ENCODE data around the gene CRABP1.

CRABP1 gene

GRCh38 chr15:78350058-78350457, 9.9 kb downstream of the CRABP1 start:
- ChIA-PET CTCF (interaction anchor here (1.5 kb wide), 1 partner anchor 19 kb away, joined by 3 read pairs; no protein-coding TSS in a partner anchor), POLR2A (no interaction called here)
- DNase-seq (ENCODE audit: extremely low spot score): no peak
- no peak for TF ChIP-seq CTCF (IDR thresholded peaks at IDR 0.05; ENCODE audit: control extremely low read depth, extremely low read depth, low read depth, missing control alignments)

GRCh38 chr15:78351539-78351938, 11.4 kb downstream of the CRABP1 start:
- POLR2A ChIA-PET: no interaction called here

GRCh38 chr15:78353093-78353492, 12.9 kb downstream of the CRABP1 start:
- ChIA-PET POLR2A (no interaction called here), CTCF (interaction anchor here (1.0 kb wide), 1 partner anchor 71 kb away, joined by 3 read pairs; no protein-coding TSS in a partner anchor)
- DNase-seq (ENCODE audit: extremely low spot score): no peak
- TF ChIP-seq CTCF (IDR thresholded peaks at IDR 0.05; ENCODE audit: control extremely low read depth, extremely low read depth, low read depth, missing control alignments): no peak

More at GRCh38 chr15:78351539-78351938, 11.4 kb downstream of the CRABP1 start:
- no peak for DNase-seq (ENCODE audit: extremely low spot score)
- no peak for TF ChIP-seq CTCF (IDR thresholded peaks at IDR 0.05; ENCODE audit: control extremely low read depth, extremely low read depth, low read depth, missing control alignments)
- CTCF ChIA-PET: no interaction called here

- no peak for TF ChIP-seq CTCF (IDR thresholded peaks at IDR 0.05; ENCODE audit: control extremely low read depth, extremely low read depth, low read depth, missing control alignments)
- DNase-seq (ENCODE audit: extremely low spot score): no peak
- POLR2A ChIA-PET: no interaction called here
- CTCF ChIA-PET: no interaction called here
These were observed 15.0 kb downstream of the CRABP1 start for GRCh38 chr15:78355177-78355576.

- no peak for DNase-seq (ENCODE audit: extremely low spot score)
- no peak for TF ChIP-seq CTCF (IDR thresholded peaks at IDR 0.05; ENCODE audit: control extremely low read depth, extremely low read depth, low read depth, missing control alignments)
- POLR2A ChIA-PET: no interaction called here
- CTCF ChIA-PET: no interaction called here
These were observed 18.1 kb downstream of the CRABP1 start for GRCh38 chr15:78358102-78358870.

GRCh38 chr15:78359041-78359808, 19.1 kb downstream of the CRABP1 start:
- no peak for DNase-seq (ENCODE audit: extremely low spot score)
- TF ChIP-seq CTCF (IDR thresholded peaks at IDR 0.05; ENCODE audit: control extremely low read depth, extremely low read depth, low read depth, missing control alignments): no peak
- ChIA-PET CTCF (no interaction called here), POLR2A (no interaction called here)
